Neuron (in vitro differentiated cells): ENCODE data around the gene HDAC4.

Source experiments
- H2AFZ ChIP-seq: one replicate; pipeline ENCODE4 v1.6.1; 2013; ENCODE audit warnings: low read depth, mild to moderate bottlenecking, inconsistent platforms, low read length, moderate library complexity
- H3K27me3 ChIP-seq: one replicate; pipeline ENCODE4 v1.6.1; 2013; ENCODE audit warnings: low read length; ENCODE audit not compliant: insufficient read depth
- H3K36me3 ChIP-seq: one replicate; pipeline ENCODE4 v1.6.1; 2013; ENCODE audit warnings: low read length; ENCODE audit not compliant: insufficient read depth
- H3K4me1 ChIP-seq: one replicate; pipeline ENCODE4 v1.6.1; 2013; ENCODE audit warnings: low read length; ENCODE audit not compliant: insufficient read depth
- H3K4me3 ChIP-seq: 2 replicates; pipeline ENCODE4 v1.5.1; 2013; ENCODE audit warnings: mild to moderate bottlenecking, low read length, moderate library complexity
- H3K9me3 ChIP-seq: one replicate; pipeline ENCODE4 v1.6.1; 2013; ENCODE audit warnings: low read length

Gene HDAC4

DNA sequence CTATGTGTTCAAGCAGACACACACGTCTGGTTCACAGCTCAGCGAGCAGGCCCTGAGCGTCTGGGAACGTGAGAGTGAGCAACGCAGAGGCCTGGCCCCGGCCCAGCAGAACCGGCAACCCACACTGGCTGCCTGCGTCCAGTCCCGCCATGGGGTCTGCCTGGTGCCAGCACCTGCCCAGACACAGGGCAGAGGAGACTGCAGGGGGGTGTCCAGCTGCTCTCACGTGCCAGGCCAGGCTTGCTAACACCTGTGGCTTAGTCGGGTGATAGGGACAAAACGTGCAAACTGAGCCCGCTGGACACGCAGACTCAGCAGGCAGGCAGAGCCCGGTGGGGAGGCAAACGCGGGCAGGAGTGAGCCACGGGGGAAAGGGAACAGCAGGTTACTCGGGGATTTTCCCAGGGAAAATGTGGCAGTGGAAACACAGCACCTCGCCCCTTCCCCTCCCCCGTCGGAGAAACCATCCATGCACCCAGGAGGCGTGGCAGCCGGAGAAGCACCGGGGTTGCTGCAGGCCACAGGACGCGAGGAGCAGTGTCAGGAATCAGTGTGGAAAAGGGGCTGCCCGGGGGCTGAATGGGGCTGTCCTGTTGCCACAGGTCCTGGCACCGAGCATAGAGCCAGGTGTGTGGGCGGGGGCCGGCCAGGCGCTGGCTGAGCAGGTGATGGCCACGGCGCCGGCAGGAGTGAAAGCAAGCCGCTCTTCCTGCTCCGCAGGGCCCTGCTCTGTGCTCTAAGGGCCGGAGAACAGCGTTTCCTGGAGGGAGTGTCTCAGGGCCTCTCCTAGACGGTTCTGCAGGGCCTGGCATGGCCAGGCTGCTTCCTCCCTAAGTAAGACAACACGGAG is 154.7 kb downstream of the HDAC4 start:
- Histone ChIP-seq H2AFZ (no peak overlapping the region), H3K9me3 (no peaks in the 10 kb centered on the region), H3K4me3 (no peak overlapping the region), H3K4me1 (peaks cover 18% of the 10 kb centered on the region), H3K27me3 (no peaks in the 10 kb centered on the region), H3K36me3 (no peaks in the 10 kb centered on the region)

- Histone ChIP-seq H3K36me3 (no peaks in the 10 kb centered on the region), H3K4me3 (no peak overlapping the region), H3K4me1 (peaks cover 20% of the 10 kb centered on the region), H3K27me3 (no peaks in the 10 kb centered on the region), H2AFZ (no peak overlapping the region), H3K9me3 (no peaks in the 10 kb centered on the region)
These were observed 155.7 kb downstream of the HDAC4 start for GRCh38 chr2:239245107-239245506.

- no peaks in the 10 kb centered on the region for H3K27me3 ChIP-seq
- H2AFZ ChIP-seq = no peak overlapping the region
- H3K4me3 ChIP-seq = no peak overlapping the region
- H3K4me1 ChIP-seq = peaks cover 20% of the 10 kb centered on the region
- no peaks in the 10 kb centered on the region for H3K36me3 ChIP-seq
- no peaks in the 10 kb centered on the region for H3K9me3 ChIP-seq
These were observed 156.2 kb downstream of the HDAC4 start for GRCh38 chr2:239244625-239245024.

DNA sequence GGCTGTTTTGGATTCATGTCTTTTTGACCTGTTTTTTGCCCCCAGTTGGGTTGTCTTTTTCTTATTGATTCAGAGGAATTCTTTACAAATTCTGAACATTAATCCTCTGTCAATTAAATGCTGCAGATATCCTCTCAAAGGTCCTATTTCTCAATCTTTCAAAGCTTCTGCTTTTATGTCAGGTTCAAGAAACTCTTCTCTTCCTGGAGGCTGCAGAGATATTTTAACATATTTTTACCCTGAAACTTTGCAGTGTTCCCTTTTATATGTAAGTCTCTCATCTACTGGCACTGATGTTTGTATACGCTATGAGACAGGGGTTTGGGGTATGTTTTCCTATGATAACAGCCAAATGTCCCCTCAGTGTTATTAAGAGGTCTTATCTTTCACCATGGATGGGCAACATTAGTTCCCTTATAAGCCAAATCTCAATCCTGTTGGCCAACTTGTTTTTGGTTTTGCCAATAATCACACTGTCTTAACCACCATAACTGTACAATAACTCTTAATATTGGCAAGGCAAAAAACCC is 159.3 kb downstream of the HDAC4 start:
- no peak overlapping the region for H3K4me3 ChIP-seq
- no peaks in the 10 kb centered on the region for H3K9me3 ChIP-seq
- no peaks in the 10 kb centered on the region for H3K27me3 ChIP-seq
- H3K4me1 ChIP-seq = peaks cover 20% of the 10 kb centered on the region
- H2AFZ ChIP-seq = no peak overlapping the region
- no peaks in the 10 kb centered on the region for H3K36me3 ChIP-seq

- Histone ChIP-seq H3K4me1 (peaks cover 15% of the 10 kb centered on the region), H3K9me3 (no peaks in the 10 kb centered on the region), H3K36me3 (no peaks in the 10 kb centered on the region), H2AFZ (no peak overlapping the region), H3K4me3 (no peak overlapping the region), H3K27me3 (no peaks in the 10 kb centered on the region)
These were observed 160.4 kb downstream of the HDAC4 start for GRCh38 chr2:239240414-239240881.

DNA sequence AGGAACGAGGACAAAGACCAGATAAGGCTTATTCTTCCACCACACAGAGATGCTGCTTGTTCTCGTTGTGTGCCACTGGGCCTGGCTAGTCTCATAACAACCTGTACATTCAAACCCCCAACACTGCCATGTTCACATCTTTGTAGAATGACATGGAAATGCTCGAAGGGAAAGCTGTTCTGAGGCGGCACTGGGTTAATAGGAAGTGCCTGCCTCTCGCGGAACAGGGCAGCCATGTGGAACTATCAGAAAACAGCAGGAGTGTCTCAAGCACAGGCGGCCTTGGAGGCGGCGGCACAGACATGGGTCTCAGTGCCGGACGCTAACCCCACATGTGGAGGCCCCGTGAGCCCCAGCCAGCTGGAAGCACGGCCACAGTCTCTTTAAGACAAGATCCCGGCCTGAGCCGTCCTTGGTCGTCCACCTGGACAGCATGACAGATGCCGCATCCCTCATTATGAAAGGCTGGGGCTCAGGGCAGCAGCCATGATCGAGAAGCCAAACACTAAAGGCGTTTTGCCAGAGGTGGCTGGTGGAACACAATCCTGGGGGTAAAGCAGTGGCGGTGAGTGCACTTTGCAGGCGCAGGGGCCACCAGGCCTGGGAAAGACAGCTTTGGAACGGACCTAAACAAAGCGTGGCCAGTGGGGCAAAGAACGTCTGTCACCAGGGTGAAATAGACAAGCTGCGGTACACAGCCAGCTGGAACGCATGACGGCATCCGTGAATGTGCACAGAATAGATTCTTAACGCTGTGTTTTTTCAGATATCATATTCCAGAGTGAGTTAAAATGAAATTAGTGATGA is 161.0 kb downstream of the HDAC4 start:
- Histone ChIP-seq H3K4me3 (no peak overlapping the region), H2AFZ (no peak overlapping the region), H3K27me3 (no peaks in the 10 kb centered on the region), H3K36me3 (no peaks in the 10 kb centered on the region), H3K9me3 (no peaks in the 10 kb centered on the region), H3K4me1 (peaks cover 8% of the 10 kb centered on the region)

- peaks cover 2% of the 10 kb centered on the region for H3K4me1 ChIP-seq
- H3K9me3 ChIP-seq = no peaks in the 10 kb centered on the region
- H3K27me3 ChIP-seq = no peaks in the 10 kb centered on the region
- H2AFZ ChIP-seq = no peak overlapping the region
- H3K4me3 ChIP-seq = no peak overlapping the region
- no peaks in the 10 kb centered on the region for H3K36me3 ChIP-seq
These were observed 161.8 kb downstream of the HDAC4 start for GRCh38 chr2:239238839-239239606.

GRCh38 chr2:239238381-239238780 is 162.4 kb downstream of the HDAC4 start:
- Histone ChIP-seq H3K4me3 (no peak overlapping the region), H2AFZ (no peak overlapping the region), H3K4me1 (peaks cover 2% of the 10 kb centered on the region), H3K27me3 (no peaks in the 10 kb centered on the region), H3K36me3 (no peaks in the 10 kb centered on the region), H3K9me3 (no peaks in the 10 kb centered on the region)

DNA sequence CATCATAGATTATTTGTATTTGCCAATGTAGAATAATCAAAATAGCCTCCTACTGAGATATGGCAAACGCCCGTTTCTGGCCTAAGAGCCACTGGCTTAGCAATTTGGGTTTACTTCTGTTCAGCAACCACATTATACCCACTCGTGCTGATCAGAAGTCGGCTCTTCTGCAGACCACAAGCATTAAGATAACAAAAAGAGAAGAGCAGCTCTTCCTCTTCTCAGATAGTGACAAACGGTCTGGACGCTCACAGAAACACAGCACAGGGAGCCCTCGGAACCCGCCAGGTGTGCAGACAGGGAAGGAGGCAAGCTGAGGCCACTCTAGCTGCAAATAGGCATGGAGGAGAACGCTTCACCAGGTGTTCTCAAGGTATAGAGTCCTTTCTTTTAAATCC is 164.0 kb downstream of the HDAC4 start:
- Histone ChIP-seq H3K27me3 (no peaks in the 10 kb centered on the region), H2AFZ (no peak overlapping the region), H3K36me3 (no peaks in the 10 kb centered on the region), H3K4me1 (peaks cover 2% of the 10 kb centered on the region), H3K4me3 (no peak overlapping the region), H3K9me3 (no peaks in the 10 kb centered on the region)

- Histone ChIP-seq H3K27me3 (no peaks in the 10 kb centered on the region), H3K9me3 (no peaks in the 10 kb centered on the region), H3K4me3 (no peak overlapping the region), H3K36me3 (no peaks in the 10 kb centered on the region), H3K4me1 (peaks cover 2% of the 10 kb centered on the region), H2AFZ (no peak overlapping the region)
These were observed 164.6 kb downstream of the HDAC4 start for GRCh38 chr2:239236043-239236807.

- no peaks in the 10 kb centered on the region for H3K36me3 ChIP-seq
- no peaks in the 10 kb centered on the region for H3K9me3 ChIP-seq
- H2AFZ ChIP-seq = no peak overlapping the region
- H3K4me3 ChIP-seq = no peak overlapping the region
- no peaks in the 10 kb centered on the region for H3K27me3 ChIP-seq
- H3K4me1 ChIP-seq = no peaks in the 10 kb centered on the region
These were observed 165.5 kb downstream of the HDAC4 start for GRCh38 chr2:239235311-239235710.
